ENCODE data around the gene ELL2. TPM values are rescaled to one million over a fixed set of nuclear protein-coding genes. Genes with fewer than 3 reads are reported as not detected.

ELL2 gene
- total RNA-seq, 4 donors from 2014 or later = 32.4 to 50.3 (median 45.1) TPM

DNA sequence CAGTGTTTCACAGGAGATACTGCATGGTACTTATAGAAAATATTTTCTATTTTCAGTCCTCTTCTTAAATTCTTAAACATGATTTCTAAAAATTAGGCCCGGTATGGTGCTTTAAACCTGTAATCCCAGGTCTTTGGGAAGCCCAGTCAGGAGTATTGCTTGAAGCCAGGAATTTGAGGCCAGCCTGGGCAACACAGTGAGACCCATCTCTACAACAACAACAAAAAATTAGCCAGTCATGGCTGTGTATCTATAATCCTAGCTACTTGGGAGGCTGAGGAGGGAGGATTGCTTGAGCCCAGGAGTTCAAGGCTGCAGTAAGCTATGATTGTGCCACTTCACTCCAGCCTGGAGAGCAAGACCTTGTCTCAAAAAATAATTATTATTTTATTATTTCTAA is 23.3 kb downstream of the ELL2 start:
- WGBS, 2 donors = 90 to 94% methylated on average over 1 of the region's 1 CpG
- DNase-seq (ENCODE audit: low spot score in 2 of 2) = no peak
- no peak for TF ChIP-seq POLR2A (IDR thresholded peaks at IDR 0.05)
- TF ChIP-seq, protein P1, sequence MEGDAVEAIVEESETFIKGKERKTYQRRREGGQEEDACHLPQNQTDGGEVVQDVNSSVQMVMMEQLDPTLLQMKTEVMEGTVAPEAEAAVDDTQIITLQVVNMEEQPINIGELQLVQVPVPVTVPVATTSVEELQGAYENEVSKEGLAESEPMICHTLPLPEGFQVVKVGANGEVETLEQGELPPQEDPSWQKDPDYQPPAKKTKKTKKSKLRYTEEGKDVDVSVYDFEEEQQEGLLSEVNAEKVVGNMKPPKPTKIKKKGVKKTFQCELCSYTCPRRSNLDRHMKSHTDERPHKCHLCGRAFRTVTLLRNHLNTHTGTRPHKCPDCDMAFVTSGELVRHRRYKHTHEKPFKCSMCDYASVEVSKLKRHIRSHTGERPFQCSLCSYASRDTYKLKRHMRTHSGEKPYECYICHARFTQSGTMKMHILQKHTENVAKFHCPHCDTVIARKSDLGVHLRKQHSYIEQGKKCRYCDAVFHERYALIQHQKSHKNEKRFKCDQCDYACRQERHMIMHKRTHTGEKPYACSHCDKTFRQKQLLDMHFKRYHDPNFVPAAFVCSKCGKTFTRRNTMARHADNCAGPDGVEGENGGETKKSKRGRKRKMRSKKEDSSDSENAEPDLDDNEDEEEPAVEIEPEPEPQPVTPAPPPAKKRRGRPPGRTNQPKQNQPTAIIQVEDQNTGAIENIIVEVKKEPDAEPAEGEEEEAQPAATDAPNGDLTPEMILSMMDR (IDR thresholded peaks at IDR 0.05) = no peak
- intact Hi-C loops (cut with DNase I; ENCODE audit: low total_unique reads) = no loop called here
- no peak overlapping the region for H3K4me3 ChIP-seq (ENCODE audit: low read depth, poor library complexity, severe bottlenecking)

DNA sequence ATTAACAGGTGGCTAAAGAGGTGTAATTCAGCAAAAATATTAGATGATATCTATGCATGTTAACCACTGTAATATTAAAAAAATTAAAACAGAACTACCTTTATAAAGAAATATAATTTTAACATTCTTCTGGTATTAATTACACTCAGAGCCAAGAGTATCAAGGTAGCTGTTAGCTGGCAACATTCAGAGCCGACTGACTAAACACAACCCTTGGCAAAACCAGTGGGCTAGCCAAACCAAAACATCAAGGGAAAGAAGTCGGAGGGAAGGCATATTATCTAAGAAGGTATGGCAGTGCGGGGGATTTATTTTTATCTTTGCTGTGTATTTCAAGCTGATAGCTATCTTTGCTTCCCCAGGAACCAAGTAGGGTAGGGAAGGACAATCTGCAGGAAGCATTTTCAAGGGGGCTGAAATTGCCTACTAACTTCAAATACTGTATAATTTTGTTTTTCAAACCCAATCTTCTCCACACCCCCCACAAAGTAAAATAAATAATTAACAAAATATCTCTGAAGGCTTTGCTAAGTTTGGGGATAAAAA is 24.0 kb downstream of the ELL2 start:
- no peak overlapping the region for H3K4me3 ChIP-seq (ENCODE audit: low read depth, poor library complexity, severe bottlenecking)
- intact Hi-C loops (cut with DNase I; ENCODE audit: low total_unique reads) = no loop called here
- no peak for TF ChIP-seq POLR2A (IDR thresholded peaks at IDR 0.05)
- TF ChIP-seq, protein P1 (IDR thresholded peaks at IDR 0.05) = no peak
- WGBS, 2 donors = 58 to 63% methylated on average over 3 of the region's 3 CpGs
- no peak for DNase-seq (ENCODE audit: low spot score in 2 of 2)

DNA sequence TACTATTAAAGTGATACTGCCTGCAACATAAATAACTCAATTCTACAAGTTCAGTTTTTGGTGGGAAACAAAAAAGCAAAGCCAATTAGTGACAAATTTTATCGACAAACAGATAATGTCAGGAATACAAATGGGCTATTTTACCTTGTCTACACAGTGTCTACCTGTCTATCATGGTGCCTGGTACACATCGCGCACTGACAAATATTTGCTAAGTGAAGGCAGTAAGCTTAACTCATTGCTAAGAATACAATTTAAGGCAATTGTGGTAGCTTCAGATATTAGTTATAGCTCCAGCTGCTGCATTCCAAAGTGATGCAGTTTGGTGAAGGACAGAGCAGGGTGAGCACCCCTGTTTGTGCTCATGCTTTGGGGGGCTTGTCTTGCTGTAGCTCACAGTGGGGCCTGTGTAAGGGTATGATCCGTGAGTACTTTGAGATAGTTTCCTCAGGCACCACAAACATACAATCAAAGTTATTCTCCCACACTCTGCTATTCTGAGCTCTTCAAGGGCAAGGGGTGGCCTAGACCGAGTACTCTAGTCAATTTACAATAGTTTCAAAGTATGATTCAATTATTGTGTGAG is 24.7 kb downstream of the ELL2 start:
- no peak for TF ChIP-seq POLR2A (IDR thresholded peaks at IDR 0.05)
- TF ChIP-seq, protein P1 (IDR thresholded peaks at IDR 0.05) = no peak
- H3K4me3 ChIP-seq (ENCODE audit: low read depth, poor library complexity, severe bottlenecking) = no peak overlapping the region
- DNase-seq (ENCODE audit: low spot score in 2 of 2) = no peak
- intact Hi-C loops (cut with DNase I; ENCODE audit: low total_unique reads) = no loop called here
- WGBS, 2 donors = 90 to 91% methylated on average over 5 of the region's 5 CpGs

DNA sequence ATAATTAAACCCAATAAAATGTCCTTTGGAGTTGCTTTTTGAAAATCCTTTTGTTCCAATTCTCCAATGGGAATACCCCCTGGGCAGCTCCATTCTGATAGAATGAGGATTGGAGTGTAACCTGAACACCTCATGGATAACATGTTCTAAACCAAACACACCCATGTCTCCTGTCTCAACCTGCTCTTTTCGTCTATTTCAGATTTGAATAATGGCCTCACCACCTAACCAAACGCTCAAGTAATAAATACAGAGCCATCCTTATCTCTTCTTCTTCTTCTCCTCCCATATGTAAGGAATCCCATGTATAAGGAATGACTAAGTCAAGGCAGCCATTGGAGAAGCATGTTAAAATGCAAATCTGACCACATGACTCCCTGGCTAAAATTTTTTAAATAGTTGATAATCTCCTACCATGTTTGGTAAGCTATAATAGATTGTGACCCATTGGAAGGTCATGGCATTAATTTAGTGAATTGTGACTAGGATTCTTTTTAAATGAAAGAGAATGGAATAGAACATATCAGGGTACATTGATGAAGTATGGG is 26.0 kb downstream of the ELL2 start:
- TF ChIP-seq, protein P1 (IDR thresholded peaks at IDR 0.05) = no peak
- TF ChIP-seq POLR2A (IDR thresholded peaks at IDR 0.05) = no peak
- intact Hi-C loops (cut with DNase I; ENCODE audit: low total_unique reads) = no loop called here
- 51 to 60% methylated on average over 2 of the region's 2 CpGs for WGBS, 2 donors
- no peak overlapping the region for H3K4me3 ChIP-seq (ENCODE audit: low read depth, poor library complexity, severe bottlenecking)
- DNase-seq (ENCODE audit: low spot score in 2 of 2) = no peak

DNA sequence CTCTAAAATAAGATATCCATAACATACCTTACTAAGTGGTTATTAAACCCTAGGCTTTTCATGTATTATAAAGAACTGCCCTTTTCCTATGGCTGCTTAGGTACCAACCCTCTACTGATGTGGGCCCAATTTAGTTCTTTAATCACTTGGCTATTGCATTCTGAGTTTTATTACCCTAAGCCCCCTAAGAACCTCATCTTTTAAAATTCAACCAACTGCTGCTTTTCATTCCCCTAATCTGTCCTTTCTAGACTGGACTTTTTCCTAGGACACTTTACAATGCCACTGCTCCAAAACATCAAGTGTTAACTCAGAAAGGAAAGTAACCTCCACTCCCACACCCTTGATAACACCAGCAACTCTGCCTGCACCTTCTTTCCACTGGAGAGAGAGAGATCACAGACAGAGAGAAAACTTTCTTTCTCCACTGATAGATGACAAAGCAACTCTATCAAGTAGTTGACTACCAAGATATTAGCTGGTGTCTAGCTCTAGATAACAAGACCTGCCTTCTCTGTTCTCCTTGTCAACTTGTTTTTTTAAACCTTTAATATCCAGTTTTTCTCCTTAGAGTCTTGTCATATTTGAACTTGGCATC is 27.3 kb downstream of the ELL2 start:
- intact Hi-C loops (cut with DNase I; ENCODE audit: low total_unique reads) = loop anchor here (5.0 kb wide), 1 partner anchor 728 kb away; the partner anchor contains the start of gene CAST
- TF ChIP-seq, protein P1 (IDR thresholded peaks at IDR 0.05) = no peak
- TF ChIP-seq POLR2A (IDR thresholded peaks at IDR 0.05) = no peak
- no peak overlapping the region for H3K4me3 ChIP-seq (ENCODE audit: low read depth, poor library complexity, severe bottlenecking)
- DNase-seq (ENCODE audit: low spot score in 2 of 2) = no peak
